ENCODE data around the gene DENND2C.

DENND2C gene

DNA sequence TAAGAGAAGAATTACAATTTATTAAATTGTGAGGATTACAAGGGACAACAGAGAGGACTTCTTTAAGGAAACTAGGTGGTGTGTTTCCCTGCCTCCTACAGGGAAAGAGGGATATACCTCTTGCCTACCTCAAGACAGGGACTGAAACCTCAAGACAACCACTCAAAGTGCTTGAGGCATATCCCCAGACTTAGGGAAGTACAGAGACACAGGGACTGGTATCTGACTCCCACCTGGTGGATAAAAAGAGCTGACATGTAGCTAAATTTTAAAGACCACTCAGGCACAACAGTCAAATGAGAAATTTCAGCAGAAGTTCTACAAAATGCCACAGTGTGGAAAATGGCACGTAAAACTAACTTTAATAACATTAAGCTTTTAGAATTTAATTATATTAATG lies 21.3 kb downstream of the DENND2C start:
- H3K4me3 ChIP-seq (ENCODE audit: control insufficient read depth, low read depth, low read length), result no peak overlapping the region
- no peak for TF ChIP-seq CTCF (conservative IDR thresholded peaks at IDR 0.05; ENCODE audit: control insufficient read depth, insufficient read depth, low read depth, low read length)
- DNase-seq (ENCODE audit: low read depth), result no peak

DNA sequence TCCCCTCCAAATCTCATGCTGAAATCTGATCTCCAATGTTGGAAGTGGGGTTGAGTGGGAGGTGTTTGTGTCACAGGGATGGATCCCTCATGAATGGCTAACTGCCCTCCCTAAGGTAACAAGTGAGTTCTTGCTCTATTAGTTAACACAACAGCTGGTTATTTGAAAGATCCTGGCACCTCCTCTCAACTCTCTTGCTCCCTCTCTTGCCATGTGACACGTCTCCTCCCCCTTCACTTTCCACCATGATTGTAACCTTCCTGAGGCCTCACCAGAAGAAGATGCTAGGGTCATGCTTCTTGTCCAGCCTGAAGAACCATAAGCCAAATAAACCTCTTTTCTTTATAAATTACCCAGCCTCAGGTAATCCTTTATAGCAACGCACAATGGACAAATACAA lies 28.5 kb downstream of the DENND2C start:
- no peak overlapping the region for H3K4me3 ChIP-seq (ENCODE audit: control insufficient read depth, low read depth, low read length)
- no peak for DNase-seq (ENCODE audit: low read depth)
- TF ChIP-seq CTCF (conservative IDR thresholded peaks at IDR 0.05; ENCODE audit: control insufficient read depth, insufficient read depth, low read depth, low read length), result no peak

- no peak for DNase-seq (ENCODE audit: low read depth)
- no peak for TF ChIP-seq CTCF (conservative IDR thresholded peaks at IDR 0.05; ENCODE audit: control insufficient read depth, insufficient read depth, low read depth, low read length)
- H3K4me3 ChIP-seq (ENCODE audit: control insufficient read depth, low read depth, low read length), result no peak overlapping the region
These were observed 30.9 kb downstream of the DENND2C start for GRCh38 chr1:114638910-114639309.

DNA sequence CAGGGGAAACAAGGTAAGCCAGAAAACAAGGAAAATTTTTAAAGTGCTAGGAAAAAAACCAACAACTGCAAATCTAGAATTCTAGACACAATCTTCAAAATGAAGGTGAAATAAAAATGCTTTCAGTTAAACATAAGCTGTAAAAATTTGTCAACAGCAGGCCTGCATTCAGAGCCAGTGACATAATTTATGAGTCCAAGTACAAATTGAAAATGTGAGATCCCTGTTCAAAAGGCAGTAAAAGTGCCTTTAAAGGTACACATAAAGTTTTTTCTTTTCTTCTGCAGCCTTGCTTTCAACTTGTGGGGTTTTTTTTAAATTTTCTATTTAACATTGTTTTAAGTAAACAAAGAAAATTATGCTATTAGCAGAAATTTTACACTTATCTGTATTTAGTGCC lies 37.4 kb downstream of the DENND2C start:
- DNase-seq (ENCODE audit: low read depth), result no peak
- no peak for TF ChIP-seq CTCF (conservative IDR thresholded peaks at IDR 0.05; ENCODE audit: control insufficient read depth, insufficient read depth, low read depth, low read length)

DNA sequence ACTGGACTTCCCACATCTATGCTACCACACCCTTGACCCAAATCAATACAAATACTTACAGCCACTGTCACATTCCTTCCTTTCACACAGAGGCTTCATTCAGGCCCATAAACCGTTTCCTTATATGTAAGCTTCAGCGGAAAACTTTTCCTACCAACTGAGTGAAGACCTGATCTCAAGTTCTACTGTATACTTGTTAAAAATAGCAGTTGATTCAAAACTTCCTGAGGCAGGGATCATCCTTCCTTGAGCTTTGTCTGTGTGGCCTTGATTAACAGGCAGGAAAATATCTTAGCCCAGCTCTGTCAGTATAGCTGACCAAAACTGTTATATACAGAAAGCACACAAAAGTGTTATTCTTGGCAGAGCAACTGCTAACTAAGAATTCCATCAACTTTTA lies 42.7 kb downstream of the DENND2C start:
- no peak overlapping the region for H3K4me3 ChIP-seq (ENCODE audit: control insufficient read depth, low read depth, low read length)
- TF ChIP-seq CTCF (conservative IDR thresholded peaks at IDR 0.05; ENCODE audit: control insufficient read depth, insufficient read depth, low read depth, low read length), result no peak
- DNase-seq (ENCODE audit: low read depth), result no peak

More for the DNA sequence above, 37.4 kb downstream of the DENND2C start:
- H3K4me3 ChIP-seq (ENCODE audit: control insufficient read depth, low read depth, low read length), result no peak overlapping the region

DNA sequence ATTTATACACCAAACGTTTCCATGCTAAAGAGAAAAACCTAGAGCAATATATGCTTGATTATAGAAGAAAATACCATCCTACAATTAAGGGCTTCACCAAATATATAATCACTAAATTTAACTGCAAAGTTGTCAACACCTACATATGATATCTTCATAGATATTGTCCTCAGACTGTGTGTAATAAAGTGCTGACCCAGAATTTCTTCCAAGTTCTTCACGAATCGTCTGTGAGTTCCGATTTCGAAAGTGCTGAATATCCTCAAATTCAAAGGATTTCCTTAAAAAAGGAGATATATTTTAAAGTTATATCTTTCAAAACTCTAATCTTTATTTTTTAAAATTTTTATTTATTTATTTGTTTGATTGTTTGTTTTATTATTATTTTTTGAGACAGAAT lies 46.5 kb downstream of the DENND2C start:
- TF ChIP-seq CTCF (conservative IDR thresholded peaks at IDR 0.05; ENCODE audit: control insufficient read depth, insufficient read depth, low read depth, low read length), result no peak
- no peak overlapping the region for H3K4me3 ChIP-seq (ENCODE audit: control insufficient read depth, low read depth, low read length)

GRCh38 chr1:114620419-114620818 lies 49.4 kb downstream of the DENND2C start:
- no peak for DNase-seq (ENCODE audit: low read depth)
- TF ChIP-seq CTCF (conservative IDR thresholded peaks at IDR 0.05; ENCODE audit: control insufficient read depth, insufficient read depth, low read depth, low read length), result no peak
- H3K4me3 ChIP-seq (ENCODE audit: control insufficient read depth, low read depth, low read length), result no peak overlapping the region

More for the DNA sequence above, 46.5 kb downstream of the DENND2C start:
- no peak for DNase-seq (ENCODE audit: low read depth)
